Left renal cortex interstitium (tissue), 4 donors: ENCODE measurements around the gene GDAP1L1. TPM values are rescaled to one million over a fixed set of nuclear protein-coding genes. Genes with fewer than 3 reads are reported as not detected.

Experiments
- DNase-seq, 4 donors: peaks; one replicate each; pipeline ENCODE4 v3.0.0-alpha.2; 2013; ENCODE audit warnings: low read depth in 4 of 4, low spot score in 2 of 4, missing footprints in 1 of 4
- polyA plus RNA-seq, 4 donors: library from polyadenylated mRNA; unstranded; fragments of 120-200 nt; gene quantifications; one replicate each; pipeline ENCODE4 v1.2.1, GENCODE V29; 2013; ENCODE audit not compliant: insufficient read length in 4 of 4

GDAP1L1 gene
- polyA plus RNA-seq, 4 donors, result 0.35 to 0.76 (median 0.60) TPM

DNA sequence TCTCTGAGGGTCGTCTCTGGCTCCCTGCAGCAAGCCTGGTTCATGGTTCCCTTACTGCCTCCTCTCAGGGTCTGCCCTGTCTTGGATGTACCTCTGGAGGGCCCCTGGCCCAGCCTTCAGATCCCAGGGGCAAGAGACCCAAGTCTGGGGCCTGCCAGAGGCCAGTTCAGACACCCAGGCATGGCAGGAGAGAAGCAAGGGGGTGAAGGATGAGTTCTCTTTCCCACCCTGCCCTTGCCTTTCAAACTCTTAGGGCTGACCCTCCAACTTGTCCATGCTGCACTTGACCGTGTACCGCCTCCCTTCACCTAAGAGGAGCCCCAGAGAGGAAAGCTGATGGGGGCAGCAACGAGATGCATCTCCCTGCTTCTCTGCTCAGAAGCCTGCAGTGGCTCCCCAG is 4.2 kb downstream of the GDAP1L1 start:
- DNase-seq, result no peak

DNA sequence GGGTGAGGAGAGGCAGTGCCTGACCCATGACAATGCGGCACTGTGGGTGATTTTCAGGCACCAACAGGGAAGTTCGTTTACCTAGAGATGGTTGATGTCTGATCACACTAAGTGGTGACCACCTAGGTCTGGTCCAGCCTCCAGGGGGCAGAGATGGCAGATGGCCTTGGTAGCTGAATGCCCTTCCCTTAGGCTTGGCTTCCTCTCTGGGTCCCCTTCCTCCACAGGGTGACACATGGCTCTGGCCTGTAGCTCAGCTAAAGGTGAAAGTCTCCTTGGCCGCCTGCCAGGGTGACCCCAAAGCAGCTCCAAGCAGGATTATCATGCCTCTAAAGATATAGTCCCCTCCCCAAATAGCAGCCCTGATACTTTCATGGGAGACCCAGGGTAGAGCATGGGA is 6.4 kb downstream of the GDAP1L1 start:
- DNase-seq, result no peak

DNA sequence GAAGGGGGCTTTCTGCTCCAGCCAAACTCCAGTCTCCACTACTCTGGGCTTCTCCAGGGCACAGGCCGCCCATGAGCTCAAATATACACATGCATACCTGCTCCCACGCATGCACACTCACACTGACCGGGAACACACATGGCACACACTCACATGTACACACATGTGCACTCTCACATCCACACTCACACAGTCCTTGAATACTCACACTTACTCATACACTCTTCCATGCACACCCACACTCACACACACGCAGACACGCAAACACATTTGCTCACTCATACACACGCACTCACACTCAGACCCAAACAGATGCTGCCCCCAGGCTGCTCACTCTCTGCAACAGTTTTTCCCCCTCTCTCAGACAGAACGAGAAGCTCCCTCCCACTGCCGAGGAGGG is 7.0 kb downstream of the GDAP1L1 start:
- DNase-seq, result no peak

DNA sequence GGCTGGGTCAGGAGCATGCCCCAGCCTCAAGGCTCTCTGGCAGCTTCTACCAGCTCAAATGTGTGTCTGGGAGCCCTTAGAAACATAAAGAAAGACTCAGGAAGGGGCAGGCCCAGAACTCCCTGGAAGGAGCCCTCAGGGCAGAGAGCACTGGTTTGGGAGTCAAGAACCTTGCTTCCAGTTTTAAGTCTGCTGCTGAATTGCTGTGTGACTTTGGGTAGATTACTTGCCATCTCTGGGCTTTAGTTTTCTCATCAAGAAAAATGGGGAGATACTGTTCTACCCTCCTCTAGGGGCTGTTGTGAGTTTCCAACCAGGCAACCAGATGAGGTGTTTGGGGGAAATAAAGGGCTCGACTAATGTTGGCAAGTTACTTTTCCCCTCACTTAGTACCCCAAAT is 8.8 kb downstream of the GDAP1L1 start:
- no peak for DNase-seq

DNA sequence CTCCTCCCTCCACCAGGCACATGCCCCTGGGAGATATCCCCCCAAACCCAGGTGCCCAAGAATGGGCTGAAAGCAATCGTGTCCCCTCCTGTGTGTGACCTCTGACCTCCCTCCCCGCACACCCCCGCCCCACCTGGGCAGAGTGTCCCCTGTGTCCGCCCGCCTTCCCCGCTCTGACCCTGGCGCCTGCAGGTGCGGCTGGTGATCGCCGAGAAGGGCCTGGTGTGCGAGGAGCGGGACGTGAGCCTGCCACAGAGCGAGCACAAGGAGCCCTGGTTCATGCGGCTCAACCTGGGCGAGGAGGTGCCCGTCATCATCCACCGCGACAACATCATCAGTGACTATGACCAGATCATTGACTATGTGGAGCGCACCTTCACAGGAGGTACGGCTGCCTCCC is 9.9 kb downstream of the GDAP1L1 start:
- no peak for DNase-seq

DNA sequence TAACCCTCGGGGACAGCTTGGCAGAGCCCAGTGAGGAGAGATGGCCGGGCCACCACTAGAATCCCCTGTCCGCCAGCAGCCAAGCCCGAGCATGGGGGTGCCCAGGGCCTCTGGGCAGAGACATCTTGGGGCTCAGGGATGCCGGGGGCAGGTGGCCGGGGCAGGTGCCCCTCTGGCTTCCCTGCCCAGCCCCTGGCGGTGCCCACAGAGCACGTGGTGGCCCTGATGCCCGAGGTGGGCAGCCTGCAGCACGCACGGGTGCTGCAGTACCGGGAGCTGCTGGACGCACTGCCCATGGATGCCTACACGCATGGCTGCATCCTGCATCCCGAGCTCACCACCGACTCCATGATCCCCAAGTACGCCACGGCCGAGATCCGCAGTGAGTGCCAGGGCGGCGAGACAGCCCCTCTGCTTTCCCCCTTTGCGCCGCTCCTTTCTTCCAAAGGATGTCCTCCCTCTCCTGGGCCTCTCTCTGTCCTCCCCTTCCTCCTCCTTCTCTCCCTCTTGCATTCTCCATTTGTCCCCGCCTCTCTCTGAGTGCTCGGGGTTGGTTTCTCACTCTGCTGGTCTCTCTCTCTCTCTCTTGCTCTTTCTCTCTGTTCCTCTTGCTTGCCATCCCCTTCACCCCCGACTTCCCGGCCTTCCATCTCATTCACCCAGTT is 11.2 kb downstream of the GDAP1L1 start:
- DNase-seq, result no peak

DNA sequence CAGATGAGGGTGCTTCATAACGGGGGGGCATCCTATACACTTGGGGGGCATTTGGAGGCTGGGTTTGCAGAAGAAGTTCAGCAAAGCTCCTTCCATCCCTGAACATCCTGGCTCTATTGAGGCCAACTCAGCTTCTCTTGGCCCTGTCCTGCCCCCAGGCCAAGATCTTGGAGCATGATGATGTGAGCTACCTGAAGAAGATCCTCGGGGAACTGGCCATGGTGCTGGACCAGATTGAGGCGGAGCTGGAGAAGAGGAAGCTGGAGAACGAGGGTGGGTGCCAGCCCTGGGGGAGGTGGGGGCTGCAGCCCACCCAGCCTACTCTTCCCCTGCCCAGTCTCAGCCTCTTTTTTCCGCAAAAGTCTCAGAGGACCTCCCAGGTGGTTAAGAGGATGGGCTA is 17.2 kb downstream of the GDAP1L1 start:
- no peak for DNase-seq

DNA sequence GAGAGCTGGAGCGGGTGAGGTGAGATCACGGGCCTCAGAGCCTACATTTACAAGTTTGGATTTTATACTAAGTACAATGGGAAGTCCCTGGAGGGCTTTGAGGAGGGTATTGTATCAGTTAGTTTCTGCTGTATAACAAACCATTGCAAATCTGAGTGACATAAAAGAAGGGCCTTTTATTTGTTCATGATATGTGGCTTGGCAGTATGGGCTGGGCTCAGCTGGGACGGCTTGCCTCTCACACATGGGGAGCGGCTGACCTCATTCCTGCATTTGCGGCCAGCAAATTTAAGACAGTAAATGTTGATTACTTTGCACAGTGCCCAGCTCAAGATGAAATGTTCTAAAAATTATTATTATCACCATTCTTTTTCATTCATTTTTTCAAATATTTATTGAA is 21.7 kb downstream of the GDAP1L1 start:
- DNase-seq, result no peak

DNA sequence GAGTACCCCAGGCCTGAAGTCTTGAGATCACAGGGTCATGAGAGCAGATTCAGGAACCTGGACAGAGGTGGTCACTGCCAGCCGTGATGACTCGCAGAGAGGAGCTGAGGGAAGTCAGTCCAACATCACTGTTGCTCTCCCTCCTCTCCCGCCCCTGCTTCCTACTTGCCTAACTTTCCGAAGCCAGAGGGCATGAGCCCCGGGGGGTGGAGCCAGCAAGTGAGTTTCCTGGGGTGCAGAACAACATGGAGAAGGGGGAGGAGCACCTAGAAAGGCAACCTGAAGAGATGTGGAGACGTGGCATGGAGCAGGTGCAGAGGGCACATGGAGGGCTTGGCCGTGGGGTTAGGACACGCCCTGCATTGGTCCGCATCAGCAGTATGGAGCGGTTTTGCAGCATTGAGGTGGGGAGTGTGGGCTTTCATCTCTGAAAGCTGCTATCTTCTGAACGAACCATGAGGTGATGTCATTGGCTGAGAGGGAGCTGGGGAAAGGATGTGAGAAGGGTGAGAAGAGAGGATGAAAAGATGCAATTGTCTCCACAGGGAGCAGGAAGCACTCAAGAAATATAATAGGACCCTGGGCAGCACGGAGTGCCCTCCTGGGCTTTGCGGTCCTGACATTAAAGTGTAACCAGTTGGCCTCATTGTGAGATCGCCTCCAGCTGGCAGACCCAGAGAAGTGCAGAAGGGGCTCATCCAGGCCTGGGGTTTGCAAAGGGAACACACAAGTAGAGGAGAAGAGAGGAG is 25.0 kb downstream of the GDAP1L1 start:
- DNase-seq, result no peak

DNA sequence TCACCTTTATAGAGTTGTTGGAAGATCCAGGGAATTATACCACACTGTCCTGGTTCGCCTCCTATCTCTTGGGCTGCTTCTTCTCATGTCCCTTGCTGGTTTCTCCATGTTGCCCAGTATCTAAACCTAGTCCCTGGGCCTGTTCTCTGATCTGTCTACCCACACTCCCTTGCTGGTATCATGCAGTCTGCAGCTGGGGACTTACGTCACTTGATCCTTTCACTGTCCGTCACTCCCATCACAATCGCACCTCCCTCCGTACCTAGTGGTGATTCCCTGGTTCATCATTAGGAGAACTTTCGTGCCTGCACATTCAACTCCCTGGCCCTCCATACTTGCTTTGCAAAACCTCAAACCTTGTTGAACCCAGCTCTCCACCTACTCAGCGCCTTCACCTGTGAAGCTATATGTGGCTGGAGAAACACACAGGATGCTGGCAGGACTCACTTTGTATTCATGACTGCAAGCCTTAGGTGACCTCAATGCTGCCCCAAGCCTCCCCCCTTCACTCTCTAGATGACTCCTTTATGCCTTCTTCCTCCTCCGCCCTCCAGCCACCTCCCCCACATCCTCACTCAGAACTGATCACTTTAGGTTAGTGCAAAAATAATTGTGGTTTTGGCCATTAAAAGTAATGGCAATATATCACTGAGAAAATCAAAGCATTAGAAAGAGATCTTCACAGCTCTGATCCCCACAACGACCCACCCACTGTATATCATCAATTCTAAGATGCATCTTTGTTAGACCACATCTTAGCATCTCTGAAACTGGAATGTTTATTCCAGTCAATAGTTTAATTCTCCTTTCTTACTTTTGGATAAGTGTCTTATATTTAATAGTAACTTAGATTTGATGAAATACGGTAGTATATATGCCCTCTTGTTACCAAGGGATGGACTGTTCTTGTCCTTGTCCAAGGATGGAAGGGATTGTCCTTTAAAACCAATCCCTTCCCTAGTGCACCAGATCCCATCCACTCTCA is 26.4 kb downstream of the GDAP1L1 start:
- no peak for DNase-seq

DNA sequence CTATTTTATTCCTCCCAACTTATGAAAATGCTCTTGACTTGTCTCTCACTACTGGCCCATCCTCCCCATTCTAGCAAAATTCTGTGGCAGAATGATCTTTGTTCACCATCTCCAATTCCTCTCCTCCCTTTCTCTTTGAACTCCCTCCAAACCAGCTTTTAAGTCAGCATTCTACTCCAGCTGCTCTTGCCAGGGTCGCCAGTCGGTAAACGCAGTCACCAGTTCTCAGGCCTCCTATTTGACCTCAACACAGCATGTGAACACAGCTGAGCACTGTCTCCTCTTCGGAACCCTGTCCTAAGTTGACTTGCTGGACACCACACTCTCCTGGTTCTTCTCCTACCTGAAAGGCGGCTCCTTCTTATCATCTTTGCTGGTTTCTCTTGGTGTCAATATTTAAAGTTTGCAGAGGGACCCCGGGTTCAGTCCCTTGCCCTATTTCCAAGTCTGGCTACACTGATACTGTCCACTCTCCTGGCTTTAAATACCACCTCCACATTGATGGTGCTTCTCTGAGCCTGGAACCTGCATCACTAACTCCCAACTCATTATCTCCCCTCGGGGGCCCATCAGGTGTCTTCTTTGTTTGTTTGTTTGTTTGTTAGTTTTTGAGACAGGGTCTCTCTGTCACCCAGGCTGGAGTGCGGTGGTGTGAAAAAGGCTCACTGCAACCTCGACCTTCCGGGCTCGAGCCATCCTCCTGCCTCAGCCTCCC is 27.4 kb downstream of the GDAP1L1 start:
- DNase-seq, result no peak

DNA sequence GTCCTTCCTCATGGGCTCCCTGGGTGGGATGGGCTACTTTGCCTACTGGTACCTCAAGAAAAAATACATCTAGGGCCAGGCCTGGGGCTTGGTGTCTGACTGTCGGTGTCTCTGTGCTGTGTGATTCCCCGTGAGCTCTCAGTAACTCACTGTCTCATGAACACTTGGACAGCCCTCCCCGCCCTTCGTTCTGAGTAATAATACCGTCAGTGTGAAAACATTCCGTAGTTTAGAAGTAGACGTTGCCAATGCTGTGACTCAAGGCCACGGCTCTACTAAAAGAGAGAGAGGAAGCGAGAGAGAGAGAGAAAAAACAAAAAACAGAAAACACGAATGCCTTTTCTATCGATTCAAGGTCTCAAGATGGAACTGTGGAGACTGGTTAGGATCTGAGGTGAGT is 32.1 kb downstream of the GDAP1L1 start:
- no peak for DNase-seq

DNA sequence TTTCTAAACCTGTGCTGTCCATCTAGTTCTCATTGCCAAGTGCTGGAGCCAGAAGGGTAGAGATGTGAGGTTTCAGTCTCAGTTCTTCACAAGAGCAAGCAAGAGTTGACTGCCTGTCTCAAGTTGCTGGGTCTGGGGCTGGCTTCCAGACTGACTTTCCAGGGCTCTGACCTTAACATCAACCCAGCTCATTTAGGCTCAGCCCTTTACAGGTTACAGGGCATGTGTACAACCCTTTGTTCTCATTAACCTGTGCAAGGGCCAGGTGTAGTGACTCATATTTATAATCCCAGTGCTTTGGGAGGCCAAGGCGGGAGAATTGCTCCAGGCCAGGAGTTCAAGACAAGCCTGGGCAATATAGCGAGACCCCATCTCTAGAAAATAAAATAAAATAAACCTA is 33.3 kb downstream of the GDAP1L1 start:
- DNase-seq, result no peak

DNA sequence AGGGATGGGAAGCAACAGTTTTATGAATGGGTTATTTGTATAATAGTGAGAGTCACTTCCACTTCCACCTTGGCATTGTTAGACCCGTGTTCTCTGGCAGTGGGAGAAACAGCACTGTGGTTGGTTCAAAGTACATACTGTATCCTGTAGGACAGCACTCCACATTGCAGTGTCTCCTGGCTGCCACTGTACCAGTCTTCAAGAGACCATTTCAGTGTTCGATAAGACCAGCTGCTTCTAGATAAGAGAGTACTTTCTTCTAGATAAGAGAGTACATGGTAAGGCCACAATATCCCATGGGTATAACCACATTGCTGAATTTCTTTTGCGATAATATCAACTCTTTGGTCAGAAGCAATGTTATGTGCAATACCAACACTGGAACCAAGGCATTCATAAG is 35.1 kb downstream of the GDAP1L1 start:
- DNase-seq, result no peak

DNA sequence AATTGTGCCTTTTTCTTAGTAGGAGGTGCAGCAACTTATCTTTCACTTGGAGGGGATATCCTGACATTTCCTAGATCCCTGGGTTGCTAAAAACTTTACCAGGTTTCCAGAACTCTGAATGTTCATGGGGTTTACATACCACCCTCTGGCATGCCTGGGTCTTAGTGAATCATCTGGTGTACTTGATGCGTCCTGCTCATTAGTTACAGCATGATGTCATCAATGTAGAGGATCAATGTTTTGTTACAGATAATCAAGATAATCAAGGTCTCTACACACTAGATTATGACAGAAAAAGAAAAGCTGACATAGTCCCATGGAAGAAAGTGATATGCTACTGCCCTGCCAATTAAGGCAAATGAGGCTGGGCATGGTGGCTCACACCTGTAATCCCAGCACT is 36.9 kb downstream of the GDAP1L1 start:
- DNase-seq, result no peak

DNA sequence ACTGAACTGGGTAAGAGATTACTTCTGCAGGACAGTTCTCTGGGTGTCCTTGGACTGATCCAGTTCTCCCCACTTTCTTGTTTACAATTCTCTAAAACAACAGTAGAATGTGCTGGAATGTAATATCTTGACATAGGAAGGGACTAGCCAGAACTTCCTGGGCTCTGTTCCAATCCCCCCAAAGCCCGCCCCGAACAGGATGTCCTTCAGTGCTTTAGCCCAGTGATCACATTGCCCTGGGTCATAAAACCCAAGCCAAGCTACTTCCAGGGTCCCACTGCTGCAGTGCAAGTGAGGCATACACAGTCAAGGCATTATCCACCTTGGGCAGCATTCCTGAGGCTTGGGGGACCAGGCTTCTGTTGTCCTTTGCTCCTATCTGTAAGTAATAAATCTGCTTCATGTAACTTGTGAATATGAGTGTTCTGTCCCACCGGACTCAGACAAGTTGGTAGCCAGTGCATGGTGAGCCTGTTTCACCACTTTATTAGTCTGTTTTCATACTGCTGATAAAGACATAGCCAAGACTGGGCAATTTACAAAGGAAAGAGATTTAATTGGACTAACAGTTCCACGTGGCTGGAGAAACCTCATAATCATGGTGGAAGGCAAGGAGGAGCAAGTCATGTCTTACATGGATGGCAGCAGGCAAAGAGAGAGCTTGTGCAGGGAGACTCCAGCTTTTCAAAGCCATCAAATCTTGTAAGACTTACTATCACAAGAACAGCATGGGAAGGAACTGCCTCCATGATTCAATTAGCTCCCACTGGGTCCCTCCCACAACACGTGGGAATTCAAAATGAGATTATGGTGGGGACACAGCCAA is 40.4 kb downstream of the GDAP1L1 start:
- DNase-seq, result no peak

DNA sequence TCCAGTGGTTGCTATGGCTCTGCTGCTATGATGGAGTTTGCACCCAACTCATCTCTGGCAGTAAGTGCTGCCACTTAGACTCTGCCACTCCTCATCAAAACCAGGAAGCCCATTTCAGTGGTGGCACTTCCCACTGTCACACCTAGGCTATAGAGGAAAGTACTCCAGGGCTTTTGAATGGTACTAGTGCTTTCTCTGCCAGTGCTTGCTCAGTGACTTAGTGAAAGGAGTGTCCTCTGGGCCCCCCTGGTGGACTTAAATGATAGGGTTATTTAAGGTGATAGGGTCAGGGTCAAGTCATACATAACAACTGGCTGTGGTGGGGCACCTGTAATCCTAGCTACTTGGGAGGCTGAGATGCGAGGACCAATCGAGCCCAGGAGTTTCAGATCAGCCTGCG is 41.1 kb downstream of the GDAP1L1 start:
- no peak for DNase-seq

DNA sequence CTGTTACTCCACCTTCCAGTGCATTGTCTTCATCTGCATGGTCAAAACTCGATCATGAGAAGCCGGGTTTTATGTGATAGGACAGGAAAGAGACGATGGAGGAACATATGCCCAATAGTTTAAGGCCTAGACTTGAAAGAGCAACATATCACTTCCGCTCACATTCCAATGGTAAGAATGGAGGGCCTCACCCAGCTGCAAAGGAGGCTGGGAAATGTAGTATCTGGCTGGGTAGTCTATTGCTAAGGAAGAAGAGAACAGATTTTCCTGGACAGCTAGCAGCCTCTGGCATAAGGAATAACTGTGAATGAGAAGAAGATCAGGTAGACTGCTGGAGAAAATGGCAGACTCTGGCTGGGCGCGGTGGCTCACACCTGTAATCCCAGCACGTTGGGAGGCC is 44.6 kb downstream of the GDAP1L1 start:
- no peak for DNase-seq

DNA sequence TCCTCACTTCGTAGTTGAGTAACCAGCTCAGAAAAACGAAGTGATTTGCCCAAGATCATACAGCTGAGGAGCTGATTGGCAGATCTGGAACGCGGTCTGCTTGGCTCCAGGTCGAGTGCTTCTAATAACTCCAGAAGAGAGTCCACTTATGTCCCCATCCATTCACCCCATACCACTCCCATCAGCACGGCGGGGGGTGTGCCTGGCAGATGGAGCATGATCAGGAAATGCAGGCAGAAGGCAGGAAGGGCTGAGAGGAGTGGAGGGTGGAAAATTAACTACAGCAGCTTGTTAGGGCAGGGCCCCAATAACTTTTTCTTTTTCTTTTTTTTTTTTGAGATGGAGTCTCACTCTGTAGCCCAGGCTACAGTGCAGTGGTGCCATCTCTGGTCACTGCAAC is 48.9 kb downstream of the GDAP1L1 start:
- DNase-seq, result no peak

DNA sequence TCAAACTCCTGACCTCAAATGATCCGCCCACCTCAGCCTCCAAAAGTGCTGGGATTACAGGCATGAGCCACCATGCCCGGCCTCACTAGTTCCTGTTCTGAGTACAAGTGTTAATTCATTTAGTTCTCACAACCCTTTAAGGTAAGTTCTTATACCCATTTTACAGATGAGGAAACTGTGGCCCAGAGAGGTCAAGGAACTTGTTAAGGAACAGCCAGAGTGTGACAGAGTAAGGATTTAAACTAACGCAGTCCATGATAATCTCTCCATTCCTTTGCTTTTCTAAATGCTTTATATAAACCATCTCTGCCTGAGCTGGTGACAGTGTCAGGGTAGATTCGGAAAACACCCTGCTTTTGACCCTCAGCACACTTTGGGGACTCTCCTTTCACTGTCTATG is 50.6 kb downstream of the GDAP1L1 start:
- DNase-seq, result no peak
